Measurements from ENCODE around the gene DICER1.

GRCh38 chr14:95183082-95183481 lies 25.8 kb upstream of the DICER1 start:
- TF ChIP-seq ARNTL (CRISPR knock-in tag; IDR thresholded peaks at IDR 0.05; ENCODE audit: borderline replicate concordance, low read depth) (no peak), ESRRG (CRISPR knock-in tag; IDR thresholded peaks at IDR 0.05) (no peak), RARB (CRISPR knock-in tag; IDR thresholded peaks at IDR 0.05) (no peak), PATZ1 (CRISPR knock-in tag; IDR thresholded peaks at IDR 0.05; ENCODE audit: borderline replicate concordance) (no peak)
- TF ChIP-seq, protein P1, sequence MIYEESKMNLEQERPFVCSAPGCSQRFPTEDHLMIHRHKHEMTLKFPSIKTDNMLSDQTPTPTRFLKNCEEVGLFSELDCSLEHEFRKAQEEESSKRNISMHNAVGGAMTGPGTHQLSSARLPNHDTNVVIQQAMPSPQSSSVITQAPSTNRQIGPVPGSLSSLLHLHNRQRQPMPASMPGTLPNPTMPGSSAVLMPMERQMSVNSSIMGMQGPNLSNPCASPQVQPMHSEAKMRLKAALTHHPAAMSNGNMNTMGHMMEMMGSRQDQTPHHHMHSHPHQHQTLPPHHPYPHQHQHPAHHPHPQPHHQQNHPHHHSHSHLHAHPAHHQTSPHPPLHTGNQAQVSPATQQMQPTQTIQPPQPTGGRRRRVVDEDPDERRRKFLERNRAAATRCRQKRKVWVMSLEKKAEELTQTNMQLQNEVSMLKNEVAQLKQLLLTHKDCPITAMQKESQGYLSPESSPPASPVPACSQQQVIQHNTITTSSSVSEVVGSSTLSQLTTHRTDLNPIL (CRISPR knock-in tag; IDR thresholded peaks at IDR 0.05; ENCODE audit: low read depth) = no peak

Data from SK-N-SH treated with all-trans-retinoic acid at 6 μM for 48 hours (cell line).